ENCODE results near the gene UFD1.

The UFD1 gene

GRCh38 chr22:19515654-19516377 lies 36.8 kb upstream of the UFD1 start:
- DNase-seq (ENCODE audit: low spot score) = no peak

DNA sequence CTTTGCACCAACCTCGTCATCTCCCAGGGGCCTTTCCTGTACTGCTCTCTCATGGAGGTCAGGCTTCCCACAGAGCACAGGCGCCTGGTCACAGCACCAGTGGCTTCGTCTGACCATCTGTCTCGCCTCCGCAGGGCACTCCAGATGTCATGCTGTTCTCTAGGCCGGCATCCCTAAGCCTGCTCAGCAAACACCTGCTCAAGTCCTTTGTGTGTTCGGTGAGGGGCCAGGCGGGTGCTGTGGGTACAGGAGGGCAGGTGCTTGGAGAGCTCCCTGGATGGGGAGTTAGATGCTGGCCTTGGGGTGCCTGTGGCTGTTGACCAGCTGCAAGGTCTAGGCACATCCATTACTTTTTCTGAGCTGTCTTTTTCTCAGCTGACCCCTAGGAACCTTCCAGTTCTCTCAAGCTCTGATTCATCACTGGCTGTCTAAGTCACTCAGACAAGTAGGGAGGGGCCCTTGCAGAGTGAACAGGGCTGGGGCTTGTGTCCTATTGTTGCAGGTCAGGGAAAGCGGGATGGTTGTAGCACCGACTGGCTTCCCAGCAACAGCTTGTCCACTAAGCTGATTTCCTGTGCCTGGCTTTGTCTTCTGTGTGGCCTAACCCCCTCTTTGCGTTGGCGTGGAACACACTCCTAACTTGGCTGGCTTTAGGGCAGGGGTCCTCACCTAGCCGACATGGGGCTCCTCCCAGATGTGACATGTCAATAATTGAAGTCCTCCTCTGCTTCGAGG lies 36.0 kb upstream of the UFD1 start:
- peak; percentile 17 for DNase-seq (ENCODE audit: low spot score)

GRCh38 chr22:19513823-19514222 lies 34.8 kb upstream of the UFD1 start:
- DNase-seq (ENCODE audit: low spot score) = no peak

- no peak for DNase-seq (ENCODE audit: low spot score)
Measured at GRCh38 chr22:19510919-19511341, 31.9 kb upstream of the UFD1 start.

GRCh38 chr22:19509923-19510322 lies 30.9 kb upstream of the UFD1 start:
- no peak for DNase-seq (ENCODE audit: low spot score)

DNA sequence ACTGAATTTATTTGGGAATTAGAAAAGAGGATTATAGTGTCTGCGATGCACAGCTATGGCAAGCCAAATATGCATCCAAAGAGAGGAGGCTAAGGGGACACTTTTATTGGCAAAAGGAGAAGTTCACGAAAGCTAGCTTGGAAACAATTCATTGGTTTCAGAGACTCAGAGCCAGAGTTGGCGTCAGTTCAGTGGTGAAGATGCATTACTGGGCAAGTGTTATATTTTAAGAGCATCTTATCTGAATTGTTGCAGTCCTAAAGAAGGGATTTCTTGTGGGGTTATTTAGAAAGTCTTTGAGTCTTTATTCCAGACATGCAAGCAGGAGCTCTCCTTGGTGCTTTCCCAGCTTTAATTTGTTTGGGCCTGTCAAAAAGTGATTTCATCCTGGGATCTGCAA lies 30.2 kb upstream of the UFD1 start:
- no peak for DNase-seq (ENCODE audit: low spot score)

DNA sequence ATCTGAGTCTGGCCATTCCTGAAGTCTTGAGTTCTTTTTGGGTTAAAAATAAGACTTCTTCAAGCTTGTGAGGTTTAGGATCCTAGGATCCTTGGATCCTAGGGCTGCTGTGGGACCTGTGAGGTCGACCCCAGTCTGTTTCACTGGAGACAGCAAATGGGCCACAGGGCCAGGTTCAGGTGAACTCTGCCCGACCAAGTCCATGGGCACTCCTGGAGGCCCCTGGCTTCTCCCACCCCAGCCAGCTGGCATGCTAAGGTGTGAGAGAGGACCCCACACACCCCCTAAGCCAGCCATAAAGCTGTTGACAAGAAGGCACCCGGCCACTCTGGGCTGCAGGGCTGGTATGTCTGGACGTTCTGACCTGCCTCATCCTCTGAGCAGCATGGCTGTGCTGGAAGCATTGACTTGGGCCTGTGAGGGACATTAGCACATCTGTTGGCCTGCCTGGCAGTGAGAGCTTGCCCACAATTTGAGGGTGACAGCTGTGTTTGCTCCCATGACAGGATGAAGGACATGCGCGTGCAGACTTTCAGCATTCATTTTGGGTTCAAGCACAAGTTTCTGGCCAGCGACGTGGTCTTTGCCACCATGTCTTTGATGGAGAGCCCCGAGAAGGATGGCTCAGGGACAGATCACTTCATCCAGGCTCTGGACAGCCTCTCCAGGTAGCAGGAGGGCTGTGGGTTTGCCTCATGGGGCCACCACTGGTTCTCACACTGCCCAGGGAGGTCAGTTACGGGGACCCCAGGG lies 29.2 kb upstream of the UFD1 start:
- DNase-seq (ENCODE audit: low spot score) = no peak

DNA sequence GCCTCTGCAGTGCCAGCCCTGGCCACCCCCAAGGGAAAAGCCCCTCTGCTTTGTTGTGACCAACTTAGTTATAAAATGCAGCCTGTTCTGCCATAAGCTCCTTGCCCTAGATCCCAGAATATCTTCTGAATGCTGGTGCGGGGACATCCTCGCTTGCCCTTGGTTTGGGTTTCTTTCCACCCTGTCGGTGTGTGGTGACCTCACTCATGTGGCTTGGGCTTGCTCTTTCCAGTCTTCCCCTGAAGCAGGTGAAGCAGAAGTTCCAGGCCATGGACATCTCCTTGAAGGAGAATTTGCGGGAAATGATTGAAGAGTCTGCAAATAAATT lies 28.5 kb upstream of the UFD1 start:
- DNase-seq (ENCODE audit: low spot score) = no peak

GRCh38 chr22:19506212-19506611 lies 27.2 kb upstream of the UFD1 start:
- no peak for DNase-seq (ENCODE audit: low spot score)

- no peak for DNase-seq (ENCODE audit: low spot score)
Measured at GRCh38 chr22:19505735-19506126, 26.7 kb upstream of the UFD1 start.

GRCh38 chr22:19504900-19505734 lies 26.1 kb upstream of the UFD1 start:
- DNase-seq (ENCODE audit: low spot score) = no peak

- no peak for DNase-seq (ENCODE audit: low spot score)
Measured at GRCh38 chr22:19503869-19504268, 24.9 kb upstream of the UFD1 start.

DNA sequence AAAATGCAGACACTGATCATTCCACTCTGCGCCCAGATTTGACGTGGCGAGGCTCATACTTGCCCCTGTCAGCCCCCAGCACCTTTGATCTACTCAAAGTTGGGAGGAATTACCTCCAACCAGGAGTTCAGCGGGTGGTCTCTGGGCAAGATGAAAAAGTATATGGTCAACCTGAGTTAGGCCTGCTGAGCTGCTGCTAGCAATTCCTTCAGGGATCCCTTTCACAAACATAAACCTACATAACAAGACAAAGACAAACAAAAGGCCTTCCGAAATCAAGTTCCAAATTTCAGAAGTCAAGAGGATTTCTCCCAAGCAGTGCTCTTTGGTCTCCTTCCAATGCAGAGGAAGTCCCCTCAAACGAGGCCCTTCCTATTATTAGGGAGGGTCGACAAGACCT lies 24.4 kb upstream of the UFD1 start:
- DNase-seq (ENCODE audit: low spot score) = no peak

GRCh38 chr22:19501897-19502447 lies 23.0 kb upstream of the UFD1 start:
- no peak for DNase-seq (ENCODE audit: low spot score)

GRCh38 chr22:19499880-19500242 lies 20.9 kb upstream of the UFD1 start:
- DNase-seq (ENCODE audit: low spot score) = no peak

GRCh38 chr22:19499236-19499879 lies 20.4 kb upstream of the UFD1 start:
- DNase-seq (ENCODE audit: low spot score) = no peak

- no peak for DNase-seq (ENCODE audit: low spot score)
Measured at GRCh38 chr22:19498866-19499190, 19.8 kb upstream of the UFD1 start.

DNA sequence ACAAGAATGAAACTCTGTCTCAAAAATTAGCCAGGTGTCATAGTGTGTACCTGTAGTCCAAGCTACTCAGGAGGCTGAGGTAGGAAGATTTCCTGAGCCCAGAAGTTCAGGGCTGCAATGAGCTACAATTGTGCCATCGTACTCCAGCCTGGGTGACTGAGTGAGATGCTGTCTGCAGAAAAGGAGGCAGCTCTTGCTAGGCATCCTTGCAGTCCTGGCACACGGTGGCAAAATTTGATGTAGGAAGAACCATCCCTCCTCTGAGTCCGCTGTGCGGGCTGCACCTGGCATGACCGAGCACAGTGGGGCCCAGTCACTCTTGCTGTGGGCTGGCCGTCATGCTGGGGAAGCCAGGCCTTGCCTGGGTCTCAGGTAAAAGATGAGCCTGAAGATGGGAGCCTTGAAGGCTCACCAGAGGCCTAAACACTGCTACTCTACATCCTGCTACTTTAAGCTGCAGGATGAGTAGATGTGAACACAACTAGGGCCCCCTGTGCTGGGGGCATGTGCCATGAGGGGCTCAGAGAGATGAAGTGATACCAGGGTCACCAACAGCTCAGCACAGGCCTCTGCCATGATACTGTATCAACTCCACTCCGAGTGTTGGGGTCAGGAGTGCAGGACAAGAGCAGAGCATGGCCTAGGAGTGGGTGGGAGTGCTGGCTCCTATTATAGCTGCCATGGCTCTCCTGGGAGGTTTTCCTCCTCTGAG lies 19.3 kb upstream of the UFD1 start:
- no peak for DNase-seq (ENCODE audit: low spot score)

DNA sequence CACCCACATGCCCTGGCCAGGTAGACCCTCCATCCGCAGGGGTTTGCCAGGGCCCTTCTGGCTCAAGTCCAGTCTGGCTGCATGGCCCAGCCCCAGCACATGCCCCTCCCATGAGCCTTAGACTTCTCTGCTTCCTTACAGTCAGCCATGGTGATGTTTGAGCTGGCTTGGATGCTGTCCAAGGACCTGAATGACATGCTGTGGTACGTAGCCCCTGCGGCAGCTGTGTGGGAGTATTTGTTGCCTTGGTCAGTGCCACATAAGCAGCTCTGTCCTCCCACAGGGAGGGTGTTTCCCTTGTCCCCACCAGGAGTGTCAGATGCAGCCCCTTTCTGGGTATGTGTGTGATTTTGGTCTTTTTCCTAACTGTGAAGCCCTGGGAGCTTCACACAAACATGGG lies 18.3 kb upstream of the UFD1 start:
- peak; percentile 69 for DNase-seq (ENCODE audit: low spot score)

DNA sequence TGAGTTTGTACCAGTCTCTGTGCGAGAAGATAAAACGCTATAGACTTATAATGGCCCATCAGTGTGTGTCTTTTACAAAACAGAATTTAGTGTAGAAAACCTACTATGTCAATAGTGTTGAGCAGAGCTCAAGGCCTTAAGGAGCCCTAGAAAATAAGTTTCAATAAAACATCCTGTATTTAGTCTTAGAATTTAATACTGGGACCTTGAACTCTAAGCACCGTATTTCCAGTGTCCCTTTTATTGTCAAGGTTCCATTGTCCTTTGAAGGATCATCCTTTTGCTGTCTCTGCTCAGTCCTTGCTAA lies 17.3 kb upstream of the UFD1 start:
- no peak for DNase-seq (ENCODE audit: low spot score)

Measured in kidney tubule cell (primary cell).